ENCODE measurements around the gene MYO7A.

MYO7A gene

DNA sequence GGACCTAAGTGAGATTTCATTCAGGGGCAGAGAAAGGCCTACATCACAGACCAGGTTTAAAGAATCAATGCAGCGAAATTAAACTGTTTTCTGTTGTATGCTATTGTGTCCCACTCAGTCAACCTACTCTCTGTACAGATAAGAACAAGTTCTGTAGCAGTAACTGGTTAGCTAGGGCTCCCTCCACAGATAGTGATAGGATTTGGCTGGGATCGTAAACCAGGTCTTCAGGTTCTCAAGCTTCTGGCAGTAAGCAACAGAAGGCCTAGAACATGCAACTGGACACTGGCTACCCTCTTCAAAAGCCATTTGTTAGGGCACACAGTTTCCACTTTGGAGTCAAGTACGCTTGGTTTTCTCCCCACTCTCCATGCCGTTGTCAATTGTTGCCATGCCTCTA lies 104.2 kb downstream of the MYO7A start:
- DNase-seq = no peak

DNA sequence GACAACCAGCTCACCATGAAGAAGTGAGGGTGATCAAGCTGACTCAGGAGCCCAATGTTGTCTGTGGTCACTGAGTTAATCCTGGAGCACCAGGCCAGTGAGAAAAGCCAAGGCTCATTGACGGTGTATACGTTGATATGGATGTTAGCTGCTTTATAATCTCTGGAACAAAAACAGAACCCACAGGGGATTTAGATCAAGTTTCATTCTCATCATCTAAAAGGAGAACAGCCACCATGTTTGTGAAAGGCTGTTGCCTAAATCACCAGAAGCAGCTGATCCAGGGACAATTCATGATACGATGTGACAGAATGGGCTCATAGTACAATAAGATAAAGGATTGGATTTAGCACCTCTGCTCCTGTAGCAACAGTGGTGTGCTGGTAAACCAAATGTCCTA lies 105.0 kb downstream of the MYO7A start:
- no peak for DNase-seq

DNA sequence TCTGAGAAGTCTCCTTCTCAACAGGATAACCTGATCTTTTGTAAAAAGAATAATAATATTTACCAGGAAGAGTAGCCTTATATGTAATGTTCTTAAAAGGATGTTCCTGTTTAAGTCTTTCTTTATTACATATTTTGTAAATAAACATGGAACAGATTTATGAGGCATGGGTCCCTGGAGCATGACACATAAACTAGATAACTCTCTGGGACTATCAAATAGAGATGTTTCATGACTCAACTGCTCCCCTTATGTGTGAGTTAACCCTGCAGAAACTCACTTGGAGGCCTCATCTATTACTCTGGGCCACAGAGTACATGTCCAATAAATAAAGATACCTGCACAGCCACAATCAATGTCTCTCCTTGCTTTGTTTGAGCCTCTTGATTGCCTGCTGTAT lies 108.9 kb downstream of the MYO7A start:
- no peak for DNase-seq

DNA sequence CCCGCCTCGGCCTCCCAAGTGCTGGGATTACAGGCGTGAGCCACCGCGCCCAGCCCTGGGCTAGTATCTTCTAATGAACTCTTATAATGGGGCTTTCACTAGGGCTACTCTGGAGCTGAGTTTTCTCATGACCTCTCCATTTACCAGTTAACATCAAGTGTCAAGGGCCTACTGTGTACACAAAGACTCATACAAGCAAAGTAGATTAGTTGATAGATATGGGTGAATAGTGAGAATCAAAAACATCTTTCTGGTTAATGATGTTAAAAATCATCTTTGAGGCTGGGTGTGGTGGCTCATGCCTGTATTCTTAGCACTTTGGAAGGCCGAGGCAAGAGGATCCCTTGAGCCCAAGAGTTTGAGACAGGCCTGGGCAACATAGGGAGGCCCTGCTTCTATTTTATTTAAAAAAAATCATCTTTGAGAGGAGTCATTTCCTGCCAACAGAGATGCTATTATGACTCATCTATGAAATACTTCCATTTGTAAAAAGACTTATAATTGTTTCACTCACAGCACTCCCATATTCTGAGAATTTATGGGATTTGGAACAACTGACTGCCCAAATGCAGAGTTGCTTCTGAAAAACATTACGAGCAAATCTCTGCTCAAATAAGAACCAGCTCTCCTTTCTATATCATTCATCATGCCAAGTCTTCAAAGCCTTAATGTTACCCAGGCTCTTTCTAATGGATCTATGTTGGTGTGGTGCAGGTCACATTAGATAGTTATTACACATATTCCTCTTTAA lies 116.4 kb downstream of the MYO7A start:
- no peak for DNase-seq

DNA sequence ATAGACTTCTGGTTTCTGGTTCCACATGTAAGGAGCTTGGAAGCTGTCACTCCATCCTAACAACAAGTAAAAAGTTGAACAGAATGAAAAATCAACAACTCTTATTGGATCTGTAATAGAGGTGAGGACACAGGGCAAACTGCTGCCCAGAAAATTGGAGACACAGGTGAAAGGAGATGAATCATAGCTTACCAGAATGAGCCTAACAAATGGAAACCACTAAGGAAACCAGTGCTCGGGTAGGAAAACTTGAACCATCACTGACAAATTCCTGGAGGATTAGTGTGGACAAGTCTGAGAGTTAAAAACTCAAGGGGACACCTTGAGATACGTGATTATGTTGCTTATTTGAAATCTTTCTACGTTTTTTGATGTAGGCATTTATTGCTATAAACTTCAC lies 121.4 kb downstream of the MYO7A start:
- DNase-seq = no peak

DNA sequence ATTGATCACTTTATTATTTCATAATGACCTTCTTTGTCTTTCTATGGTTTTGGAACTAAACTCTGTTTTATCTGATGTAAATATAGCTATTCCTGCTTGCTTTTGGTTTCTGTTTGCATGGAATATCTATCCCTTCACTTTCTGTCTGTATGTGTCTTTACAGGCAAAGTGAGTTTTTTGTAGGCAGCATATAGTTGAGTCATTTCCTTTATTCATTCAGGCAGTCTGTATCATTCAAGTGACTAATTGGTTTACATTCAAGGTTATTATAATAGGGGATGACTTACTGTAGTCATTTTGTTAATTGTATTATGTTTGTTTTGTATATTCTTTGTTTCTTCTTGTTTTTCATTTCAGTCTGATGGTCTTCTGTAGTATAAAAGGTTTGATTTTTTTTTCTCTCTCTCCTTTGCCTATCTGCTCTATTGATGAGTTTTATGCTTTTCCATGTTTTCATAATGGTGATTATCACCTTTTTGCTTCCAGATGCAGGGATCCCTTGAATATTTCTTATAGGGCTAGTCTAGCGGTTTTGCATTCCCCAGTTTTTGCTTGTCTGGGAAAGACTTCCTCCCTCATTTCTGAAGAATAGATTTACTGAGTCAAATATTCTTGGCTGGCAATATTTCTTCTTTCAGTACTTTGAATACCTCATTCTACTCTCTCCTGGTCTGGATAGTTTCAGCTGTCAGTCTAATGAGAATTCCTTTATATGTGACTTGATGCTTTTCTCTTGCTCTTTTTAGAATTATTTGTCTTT lies 123.0 kb downstream of the MYO7A start:
- no peak for DNase-seq

DNA sequence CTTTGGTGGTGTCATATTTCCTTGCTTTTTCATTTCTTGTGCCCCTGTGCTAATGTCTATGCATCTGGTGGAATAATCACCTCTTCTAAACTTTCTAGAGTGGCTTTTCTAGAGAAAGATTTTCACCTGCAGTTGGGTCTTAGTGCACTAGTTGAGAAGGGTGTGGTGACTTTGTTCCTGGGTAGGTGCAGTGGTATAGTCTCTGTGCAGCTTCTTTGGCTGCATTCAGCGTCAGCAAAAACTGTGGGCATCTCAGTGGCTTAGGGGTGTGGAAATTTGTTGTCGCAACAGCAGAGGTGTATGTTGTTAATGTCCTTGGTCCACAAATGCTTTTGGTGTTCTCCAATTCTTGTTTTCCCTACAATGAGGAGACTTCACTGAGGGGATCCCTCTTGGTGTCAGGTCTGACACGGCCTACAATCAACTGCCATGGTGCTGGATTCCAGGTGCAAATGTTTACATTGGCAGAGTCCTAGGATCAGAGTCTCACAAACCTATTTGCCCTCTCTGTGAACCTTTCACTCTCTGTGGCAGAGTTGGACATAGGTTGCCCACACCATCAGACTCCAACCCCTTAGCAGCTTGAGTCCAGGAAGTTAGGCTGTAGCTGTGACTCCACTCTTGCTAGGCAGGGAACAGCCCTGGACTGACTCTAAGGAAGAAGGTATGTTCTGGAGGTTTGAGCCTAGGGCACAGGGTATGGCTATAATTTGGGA lies 124.7 kb downstream of the MYO7A start:
- DNase-seq = no peak

DNA sequence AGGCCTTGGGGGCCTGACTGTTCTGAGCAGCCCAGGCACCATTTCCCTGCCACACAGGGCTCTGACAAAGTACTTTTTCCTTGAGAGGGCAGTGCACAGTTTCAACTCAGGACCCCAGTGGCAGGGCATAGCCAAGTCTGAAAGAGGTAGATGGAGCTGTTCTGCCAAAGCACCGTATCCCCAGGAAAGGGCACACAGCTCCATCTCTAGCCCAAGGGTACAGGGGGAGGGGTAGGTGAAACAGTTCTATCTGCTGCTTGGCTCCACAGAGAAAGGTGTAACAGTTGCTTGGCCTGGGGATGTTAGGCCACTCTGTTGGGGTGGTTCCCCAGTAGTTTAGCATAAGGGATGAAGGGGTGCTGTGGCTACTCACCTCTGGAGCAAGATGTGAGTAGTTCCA lies 125.6 kb downstream of the MYO7A start:
- DNase-seq = no peak

DNA sequence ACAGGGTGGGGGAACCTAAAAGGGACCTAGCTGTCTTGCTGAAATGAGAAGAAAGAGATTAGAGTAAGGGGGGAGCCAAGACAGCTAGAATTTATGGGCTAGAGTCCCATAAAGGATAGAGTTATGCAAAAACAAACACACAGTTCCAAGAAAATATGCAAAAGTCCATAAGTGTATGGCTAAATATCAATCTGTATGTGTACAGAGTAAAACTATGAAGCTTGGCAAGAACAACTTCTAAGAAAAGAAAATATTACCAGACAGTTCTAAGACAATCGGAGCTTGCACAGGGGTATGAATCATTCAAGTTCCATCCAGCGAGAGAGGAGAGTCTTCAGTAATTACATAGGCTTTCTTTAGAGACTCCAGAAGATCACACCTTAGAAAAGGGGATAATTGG lies 131.6 kb downstream of the MYO7A start:
- no peak for DNase-seq

DNA sequence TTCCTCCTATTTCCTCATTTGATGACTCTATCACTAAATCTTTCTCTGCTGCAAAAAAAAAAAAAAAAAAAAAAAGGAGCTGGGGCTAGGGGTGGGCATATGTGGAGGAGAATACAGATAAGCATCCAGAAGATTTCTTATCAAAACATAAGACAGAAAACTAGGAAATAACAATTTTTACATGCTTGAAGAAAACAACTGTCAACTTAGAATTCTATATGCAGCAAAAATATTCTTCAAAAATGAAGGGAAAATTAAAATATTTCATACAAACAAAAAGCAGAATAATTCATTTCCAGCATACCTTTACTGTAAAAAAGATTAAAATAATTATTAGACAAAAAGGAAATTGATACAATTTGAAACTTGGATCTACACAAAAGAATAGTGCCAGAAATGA lies 134.8 kb downstream of the MYO7A start:
- no peak for DNase-seq

Data from activated gamma-delta T cell (primary cell).